HG03103 (cell line): Measurements from ENCODE around the gene PLVAP.

Source experiments
- ATAC-seq: cut with Tn5 transposase; IDR thresholded peaks from one replicate; pipeline ENCODE4 v1.9.1; 2021; ENCODE audit warnings: low read depth; ENCODE audit not compliant: unreplicated experiment

The PLVAP gene

DNA sequence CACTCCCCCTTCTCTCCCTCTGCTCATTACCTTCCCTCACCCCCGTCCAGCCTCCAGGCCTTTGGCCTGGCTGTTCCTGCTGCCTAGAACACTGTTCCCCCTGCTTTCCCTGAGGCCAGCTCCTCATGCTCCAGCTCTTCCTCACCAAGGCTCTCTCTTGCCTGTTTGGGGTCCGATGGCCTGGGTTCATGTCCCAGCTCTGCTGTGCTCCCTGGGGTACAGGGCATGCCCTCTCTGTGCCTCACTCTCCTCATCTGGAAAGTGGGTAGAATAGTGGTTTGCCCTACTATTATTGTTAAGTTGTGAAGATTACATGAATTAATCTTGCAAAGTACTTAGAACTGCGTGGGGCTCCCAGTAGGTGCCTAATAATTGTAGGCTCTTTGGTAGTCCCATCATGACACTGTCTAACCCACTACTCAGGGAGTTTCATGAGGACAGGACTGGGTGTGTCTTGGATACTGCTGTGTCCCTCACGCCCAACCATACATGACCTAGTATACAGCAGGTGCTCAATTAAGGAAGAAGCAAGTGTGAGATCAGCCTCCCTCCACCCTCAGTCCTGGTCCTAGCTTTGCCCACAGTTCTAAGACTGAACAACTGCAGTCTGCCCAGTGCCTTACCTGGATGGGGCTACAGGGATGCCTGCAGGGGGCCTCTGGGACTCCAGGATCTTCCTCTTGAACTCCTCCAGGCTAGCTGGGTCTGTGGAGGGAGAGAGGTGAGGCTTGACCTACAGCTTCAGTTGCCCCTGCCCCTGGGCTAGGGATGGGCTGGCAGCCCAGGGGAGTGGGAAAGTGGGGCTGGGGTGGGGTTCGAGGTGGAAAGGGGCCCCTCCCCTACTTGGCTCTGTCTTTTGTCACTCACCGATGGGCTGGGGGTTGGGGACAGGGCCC is 17.0 kb downstream of the PLVAP start:
- ATAC-seq: no peak

DNA sequence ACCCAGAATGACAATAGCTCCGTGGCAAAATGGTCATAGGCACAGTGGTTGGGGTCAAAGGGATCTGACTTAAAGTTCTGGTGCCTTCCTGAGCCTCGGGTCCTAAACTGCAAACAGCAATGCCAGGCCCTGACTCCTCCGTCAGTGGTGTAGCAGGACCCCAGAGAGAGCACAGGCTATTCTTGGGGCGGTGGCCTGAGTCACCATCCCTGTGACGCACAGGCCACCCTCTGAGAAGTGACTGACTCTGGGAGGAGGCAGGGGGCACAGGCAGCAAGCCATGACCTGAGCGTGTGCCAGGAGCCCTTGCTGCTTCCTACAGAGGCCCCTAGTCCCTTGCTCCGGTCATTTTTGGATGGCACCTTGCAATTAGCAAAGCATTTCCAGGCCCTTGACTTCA is 18.7 kb downstream of the PLVAP start:
- ATAC-seq: no peak

DNA sequence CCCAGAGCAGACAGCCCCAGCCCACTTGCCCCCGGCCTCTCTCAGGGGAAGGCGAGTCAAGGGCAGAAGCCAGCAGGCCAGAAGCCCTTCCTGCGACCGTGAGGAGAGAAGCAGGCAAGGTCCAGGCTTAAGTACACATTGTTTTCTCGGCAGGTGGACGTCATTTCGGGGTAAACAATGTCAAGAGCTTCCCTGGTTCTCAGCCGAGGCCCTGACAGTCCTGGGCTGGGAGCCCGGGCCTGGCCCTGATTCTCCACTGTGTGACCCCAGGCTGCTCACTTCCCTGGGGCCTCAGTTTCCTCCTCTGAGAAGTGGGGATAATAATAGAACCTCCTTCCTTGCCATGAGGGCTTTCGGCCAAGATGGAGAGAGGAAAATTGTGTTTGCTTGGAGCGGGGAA is 19.4 kb downstream of the PLVAP start:
- ATAC-seq: no peak

DNA sequence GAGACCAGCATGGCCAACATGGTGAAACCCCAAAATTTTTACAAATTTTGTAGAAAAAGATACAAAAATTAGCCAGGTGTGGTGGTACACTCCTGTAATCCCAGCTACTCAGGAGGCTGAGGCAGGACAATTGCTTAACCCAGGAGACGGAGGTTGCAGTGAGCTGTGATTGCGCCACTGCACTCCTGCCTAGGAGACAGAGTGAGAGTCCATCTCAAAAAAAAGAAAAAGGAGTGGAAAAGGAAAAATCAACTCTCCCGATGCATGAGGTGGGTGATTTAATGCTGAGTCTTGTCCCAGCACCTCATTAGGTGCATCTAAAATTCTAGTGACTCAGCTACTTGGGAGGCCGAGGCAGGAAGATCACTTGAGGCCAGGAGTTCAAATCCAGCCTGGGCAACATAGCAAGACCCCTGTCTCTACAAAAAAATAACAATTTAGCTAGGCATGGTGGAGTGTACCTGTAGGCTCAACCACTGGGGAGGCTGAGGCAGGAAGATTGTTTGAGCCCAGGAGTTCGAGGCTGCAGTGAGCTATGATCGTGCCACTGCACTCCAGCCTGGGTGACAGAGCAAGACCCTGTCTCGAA is 20.0 kb downstream of the PLVAP start:
- no peak for ATAC-seq

DNA sequence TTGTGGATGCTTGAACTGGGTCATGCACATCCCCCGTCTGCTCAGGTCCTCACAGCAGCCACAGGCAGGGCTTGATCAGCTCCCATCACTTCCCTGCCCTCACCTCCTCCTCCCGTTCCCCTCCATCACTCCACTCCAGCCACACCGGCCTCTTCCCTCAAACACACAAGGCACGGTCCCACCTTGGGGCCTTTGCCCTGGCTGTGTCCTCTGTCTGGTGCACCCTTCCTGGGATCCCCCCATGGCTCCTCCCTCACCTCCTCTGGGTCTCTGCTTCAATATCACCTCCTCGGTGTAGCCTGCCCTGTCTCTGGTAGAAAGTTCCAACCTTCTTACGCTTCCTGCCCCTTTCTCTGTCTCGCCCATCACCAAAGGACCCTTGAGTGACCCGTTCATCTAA is 23.8 kb downstream of the PLVAP start:
- no peak for ATAC-seq

DNA sequence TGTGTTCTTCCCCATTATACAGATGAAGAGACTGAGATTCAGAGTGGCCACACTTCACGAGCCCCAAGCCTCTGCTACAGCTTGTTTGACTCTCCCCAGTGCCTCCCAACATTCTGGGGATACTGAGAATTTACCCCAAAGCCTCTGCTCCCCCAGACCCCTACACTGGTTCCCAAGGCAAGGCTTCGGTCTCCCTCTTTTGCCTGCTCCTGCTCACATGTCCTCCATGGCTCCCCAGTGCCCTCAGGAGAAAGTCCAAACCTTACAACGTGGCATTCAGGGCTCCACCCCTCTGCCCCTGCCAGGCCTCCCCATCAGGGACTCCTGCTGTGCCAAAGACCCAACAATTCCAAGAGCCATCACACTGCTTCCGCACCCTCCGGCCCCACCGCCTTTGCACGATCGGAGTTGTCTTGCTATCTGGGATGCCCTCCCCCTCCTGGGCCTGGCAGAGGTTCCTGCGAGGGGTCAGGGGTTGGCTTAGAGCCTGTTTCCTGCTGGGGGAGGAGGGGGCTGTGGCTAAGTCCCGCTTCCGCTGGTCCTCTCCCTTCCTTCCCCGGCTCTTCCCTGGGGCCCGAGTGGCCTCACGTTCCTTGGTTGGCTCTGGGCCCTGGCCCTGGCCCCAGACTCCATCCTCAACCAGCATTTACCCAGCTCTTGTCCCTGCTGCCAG is 24.4 kb downstream of the PLVAP start:
- no peak for ATAC-seq

DNA sequence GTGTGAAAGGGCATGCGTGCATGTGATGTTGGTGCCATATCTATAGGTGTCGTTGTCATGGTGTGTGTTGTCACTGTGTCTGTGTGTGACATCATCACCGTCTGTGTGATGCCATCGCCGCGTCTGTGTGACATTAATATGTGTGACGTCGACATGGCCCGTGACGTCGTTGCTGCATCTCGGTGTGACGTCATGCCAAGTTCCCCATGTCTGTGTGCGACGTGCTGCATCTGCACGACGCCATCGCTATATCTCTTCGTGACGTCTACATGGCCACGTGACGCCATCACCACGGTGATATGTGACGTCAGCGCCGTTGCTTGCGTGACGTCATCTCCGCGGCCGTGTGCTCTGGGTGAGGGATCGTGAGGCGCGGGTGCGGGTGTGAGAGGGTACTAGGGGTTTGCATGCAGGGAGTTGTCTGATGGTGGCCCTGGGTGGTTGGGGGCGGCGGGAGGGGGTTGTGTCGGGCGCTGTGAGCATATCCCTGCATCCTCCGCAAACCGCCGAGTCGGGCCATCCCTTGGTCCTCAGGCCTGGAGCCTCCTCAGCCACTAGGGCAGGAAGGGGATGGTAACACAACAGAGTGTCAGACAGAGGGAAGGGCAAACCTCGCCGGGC is 25.2 kb downstream of the PLVAP start:
- ATAC-seq: no peak

DNA sequence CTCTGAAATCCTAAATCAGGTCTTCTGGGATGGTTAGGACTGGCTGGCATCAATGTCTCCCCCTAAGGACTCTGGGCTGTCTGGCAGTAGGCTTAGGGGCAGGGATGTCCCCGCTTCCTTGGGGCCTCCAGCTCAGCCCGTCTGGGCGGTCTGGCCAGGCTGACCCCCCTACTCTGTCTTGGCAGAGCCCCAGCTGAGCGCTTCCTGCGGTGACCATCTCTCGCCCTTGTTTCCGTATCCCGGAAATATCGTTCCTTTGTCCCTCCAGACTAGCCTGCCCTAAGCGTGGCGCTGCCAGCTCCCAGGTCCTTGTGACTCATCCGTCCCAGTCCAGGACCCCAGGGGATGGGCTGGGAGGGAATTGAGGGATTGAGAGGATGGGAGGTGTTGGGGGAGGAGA is 28.4 kb downstream of the PLVAP start:
- ATAC-seq: no peak

DNA sequence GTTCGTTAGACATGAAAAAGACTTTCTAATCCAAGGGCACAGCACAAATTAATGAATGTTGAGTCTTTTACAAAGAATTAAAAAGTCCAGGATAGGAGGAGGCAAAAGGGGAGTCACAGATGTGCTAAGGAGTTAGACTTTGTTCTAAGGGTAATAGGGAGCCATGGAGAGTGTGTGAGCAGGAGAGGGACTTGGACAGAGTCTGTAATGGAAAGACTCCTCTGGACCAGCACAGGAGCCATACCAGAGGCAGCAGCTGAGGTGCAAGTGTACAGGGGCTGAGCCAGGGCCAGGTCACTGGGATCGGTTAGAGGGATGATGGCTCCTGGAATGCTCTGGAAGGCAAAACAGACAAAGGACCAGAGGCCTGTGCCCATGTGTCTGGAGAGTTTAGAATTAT is 29.3 kb downstream of the PLVAP start:
- no peak for ATAC-seq

DNA sequence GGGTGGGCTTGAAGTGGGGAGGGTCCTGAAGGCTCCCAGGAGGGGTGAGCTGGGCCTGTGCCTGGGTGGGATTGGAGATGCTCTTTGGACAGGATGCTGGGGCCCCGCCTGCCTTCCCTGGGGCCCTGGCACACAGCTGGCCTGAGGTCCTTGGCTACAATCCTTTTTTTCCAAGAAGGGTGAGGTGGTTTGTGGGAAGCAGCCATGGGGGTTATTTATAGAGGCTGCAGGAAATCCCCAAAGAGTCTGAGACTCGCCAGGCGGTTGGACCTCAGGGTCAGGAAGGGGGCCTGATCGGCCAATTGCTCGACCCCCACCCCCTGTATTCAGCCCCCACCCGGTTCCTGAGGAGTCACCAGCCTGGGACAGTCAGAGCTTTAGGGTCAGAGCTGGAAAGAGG is 29.8 kb downstream of the PLVAP start:
- ATAC-seq: no peak

DNA sequence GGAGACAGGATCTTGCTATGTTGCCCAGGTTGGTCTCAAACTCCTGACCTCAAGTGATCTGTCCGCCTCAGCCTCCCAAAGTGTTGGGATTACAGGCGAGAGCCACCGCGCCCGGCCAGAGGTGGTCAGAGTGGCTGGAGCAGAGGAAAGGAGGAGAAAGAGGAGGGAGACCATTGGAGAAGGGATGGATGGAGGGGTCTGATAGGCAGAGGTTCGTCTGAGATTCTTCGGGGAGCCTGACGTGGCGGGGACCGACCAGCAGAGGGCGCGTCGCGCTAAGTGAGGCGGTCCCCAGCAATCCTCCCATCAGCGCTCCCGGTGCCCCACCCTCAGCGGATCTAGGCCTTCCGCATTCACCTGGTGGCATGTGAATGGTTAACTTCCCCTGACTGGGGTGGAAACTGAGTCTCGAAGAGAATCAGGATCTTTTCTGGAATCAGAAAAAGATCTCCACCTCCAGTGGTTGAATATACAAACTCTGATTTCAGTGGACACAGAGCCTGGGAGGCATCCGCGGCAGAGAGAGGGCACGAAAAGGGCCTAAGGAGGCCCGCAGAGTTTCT is 31.0 kb downstream of the PLVAP start:
- no peak for ATAC-seq

DNA sequence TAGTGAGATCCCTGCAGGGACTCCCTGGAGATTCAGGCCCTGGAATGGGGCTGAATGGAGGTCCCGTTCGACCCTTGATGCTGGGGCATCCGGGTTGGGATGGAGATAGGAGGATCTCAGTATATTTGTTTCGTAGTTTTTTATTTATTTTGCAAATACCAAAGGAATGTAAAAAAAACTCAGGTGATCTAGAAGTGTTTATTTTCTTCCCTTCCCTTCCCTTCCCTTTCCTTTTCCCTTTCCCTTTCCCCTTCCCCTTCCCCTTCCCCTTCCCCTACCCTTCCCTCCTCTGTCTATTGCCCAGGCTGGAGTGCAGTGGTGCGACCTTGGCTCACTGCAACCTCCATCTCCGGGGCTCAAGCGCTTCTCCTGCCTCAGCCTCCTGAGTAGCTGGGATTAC is 35.3 kb downstream of the PLVAP start:
- no peak for ATAC-seq

DNA sequence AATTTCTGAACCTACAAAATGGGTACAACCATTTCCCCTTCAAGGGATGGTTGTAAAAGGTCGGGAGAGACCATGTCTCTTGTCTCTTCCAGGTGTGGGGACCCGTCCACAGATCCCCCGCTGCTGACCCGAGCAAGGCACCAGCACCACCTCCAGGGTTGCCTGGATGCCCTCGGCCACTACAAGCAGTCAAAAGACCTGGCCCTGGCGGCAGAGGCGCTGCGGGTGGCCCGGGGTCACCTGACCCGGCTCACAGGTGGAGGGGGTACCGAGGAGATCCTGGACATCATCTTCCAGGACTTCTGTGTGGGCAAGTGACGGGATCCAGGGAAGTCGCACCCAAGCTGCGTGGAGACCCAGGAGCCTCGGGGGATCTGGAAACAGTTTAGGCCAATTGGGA is 35.8 kb downstream of the PLVAP start:
- no peak for ATAC-seq

DNA sequence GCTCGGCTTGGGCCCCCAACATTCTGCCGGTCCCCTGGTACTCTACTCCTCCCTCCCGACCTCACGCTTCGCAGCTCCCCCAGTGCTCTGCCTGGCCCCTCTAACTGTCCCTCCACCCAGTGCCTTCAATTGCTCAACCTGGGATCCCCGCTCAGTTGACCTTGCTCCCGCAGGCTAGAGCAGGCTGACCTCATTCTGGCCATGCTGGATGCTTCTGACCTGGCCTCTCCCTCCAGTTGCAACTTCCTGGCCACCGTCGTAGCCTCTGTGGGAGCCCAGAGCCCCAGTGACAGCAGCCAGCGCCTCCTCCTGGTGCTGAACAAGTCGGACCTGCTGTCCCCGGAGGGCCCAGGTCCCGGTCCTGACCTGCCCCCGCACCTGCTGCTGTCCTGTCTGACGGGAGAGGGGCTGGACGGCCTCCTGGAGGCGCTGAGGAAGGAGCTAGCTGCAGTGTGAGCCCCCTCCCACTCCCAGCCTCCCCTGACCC is 36.2 kb downstream of the PLVAP start:
- ATAC-seq: no peak

DNA sequence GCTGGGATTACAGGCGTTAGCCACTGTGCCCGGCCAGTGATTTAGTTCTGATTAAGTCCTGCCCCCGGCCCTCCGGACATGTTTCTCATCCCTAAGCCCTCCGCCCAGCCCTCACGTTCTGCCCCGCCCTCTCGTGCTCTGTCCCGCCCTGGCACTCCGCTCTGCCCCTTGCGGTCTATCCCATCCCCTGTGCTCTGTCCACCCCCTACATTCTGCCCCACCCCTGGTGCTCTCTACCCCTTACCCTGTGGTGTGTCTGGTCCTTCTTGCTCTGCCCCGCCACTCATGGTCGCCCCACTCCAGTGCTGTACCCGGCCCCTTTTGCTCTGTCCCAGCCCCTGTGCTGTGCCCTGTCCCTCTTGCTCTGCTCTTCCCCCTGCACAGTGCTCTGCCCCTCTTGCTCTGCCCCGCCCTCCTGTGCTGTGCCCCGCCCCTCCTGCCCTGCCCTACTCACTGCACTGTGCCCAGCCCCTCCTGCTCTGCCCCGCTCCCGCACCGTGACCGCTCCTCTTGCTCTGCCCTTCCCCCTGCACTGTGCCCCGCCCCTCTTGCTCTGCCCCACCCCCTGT is 36.8 kb downstream of the PLVAP start:
- no peak for ATAC-seq

DNA sequence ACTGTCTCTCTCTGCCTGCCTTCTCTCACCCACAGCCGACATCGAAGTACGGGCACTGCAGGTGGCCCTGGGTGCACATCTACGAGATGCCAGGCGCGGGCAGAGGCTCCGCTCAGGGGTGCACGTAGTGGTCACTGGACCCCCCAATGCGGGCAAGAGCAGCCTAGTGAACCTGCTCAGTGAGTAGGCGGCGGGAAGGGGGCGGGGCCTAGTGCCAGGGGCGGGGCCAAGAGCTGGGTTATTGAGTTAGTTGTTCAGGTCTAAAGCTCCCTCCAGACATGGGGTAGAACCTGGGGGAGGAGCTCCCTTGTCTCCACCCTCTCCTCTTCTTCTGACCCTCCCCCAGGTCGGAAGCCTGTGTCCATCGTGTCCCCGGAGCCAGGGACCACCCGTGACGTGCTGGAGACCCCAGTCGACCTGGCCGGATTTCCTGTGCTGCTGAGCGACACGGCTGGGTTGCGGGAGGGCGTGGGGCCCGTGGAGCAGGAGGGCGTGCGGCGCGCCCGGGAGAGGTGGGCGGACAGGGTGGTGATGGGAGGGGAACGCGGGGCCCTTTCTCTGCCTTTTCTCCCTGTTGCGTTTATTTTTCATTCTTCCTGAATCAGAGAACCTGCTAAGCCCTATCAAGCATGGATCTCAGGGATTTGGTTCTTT is 37.9 kb downstream of the PLVAP start:
- no peak for ATAC-seq

DNA sequence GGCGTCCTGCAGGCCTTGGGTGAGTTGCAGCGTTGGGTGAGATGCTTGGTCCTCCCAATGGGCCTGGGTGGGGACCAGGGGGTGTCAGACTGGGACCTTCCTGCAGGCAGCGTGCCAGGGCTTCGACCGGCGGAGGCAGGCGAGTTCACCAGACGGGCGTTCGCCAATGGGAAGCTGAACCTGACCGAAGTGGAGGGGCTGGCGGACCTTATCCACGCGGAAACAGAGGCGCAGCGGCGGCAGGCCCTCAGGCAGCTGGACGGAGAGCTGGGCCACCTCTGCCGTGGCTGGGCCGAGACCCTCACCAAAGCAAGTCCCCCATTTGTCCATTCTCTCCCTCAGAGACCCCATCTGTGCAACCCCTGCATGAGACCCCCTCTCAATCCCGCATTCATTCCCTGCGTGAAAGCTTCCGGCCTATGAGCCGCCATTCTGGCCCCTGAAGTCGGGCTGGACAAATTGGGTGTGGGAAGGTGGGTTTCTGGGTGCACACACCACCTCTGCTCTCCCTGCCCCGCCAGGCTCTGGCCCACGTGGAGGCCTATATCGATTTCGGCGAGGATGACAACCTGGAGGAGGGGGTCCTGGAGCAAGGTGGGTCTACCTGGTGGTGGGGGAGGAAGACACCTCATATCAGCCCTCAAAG is 38.6 kb downstream of the PLVAP start:
- ATAC-seq: no peak

DNA sequence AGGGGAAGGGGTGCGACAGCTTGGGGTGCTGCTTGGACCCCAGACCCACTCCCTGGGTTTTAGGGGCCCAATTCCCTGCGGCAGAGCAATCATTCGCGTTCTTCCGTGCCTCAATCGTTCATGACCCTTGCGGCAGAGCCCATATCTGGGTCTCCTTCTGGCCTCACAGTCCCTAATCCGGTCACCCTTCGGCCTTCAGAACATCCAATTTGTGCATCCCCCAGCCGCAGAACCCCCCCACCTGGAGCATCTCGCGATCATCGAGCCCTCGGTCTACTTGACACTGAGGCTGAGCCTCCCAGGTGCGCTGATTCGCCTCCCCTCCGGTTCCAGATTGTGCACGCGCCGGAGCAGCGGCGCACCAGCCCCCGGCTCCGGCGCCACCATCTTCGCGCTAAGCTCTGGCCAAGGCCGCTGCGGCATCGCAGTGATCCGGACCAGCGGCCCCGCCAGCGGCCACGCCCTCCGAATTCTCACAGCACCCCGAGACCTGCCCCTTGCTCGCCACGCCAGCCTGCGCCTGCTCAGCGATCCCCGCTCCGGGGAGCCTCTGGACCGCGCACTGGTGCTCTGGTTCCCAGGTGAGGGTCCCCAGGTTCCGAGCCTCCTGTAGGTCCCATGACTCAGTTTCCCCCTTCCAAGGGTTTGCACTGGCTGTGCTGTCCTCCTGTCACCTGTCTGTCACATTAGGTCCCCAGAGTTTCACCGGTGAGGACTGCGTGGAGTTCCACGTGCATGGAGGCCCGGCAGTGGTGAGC is 39.3 kb downstream of the PLVAP start:
- ATAC-seq: no peak
